ENCODE measurements around the gene TAS1R3.

The TAS1R3 gene
- long read RNA-seq, donor 1, result 0 reads
- long read RNA-seq, donor 2, result 0 reads
- long read RNA-seq, donor 3, result 0 reads
- long read RNA-seq, donor 4, result 0 reads
- long read RNA-seq, donor 5, result 0 reads
- long read RNA-seq, donor 6, result 0 reads
- long read RNA-seq, donor 7, partial matches to known transcripts, result 48 of 95 reads
- long read RNA-seq, donor 7, other reads (novel, unspliced or antisense), result 47 of 95 reads
- long read RNA-seq, donor 8, result 0 reads

- no peak for DNase-seq
These were observed at the start of gene TAS1R3 for GRCh38 chr1:1331068-1331965. TAS1R3 (plus strand) TSS chr1:1331280; CDS start chr1:1331346, 66 bp downstream.

GRCh38 chr1:1281533-1282321 lies 49.4 kb upstream of the TAS1R3 start:
- DNase-seq, result no peak

- no peak for DNase-seq
These were observed 48.1 kb upstream of the TAS1R3 start for GRCh38 chr1:1282998-1283397.

GRCh38 chr1:1283821-1284220 lies 47.3 kb upstream of the TAS1R3 start:
- no peak for DNase-seq

- no peak for DNase-seq
These were observed 46.6 kb upstream of the TAS1R3 start for GRCh38 chr1:1284221-1285101.

GRCh38 chr1:1285102-1285571 lies 45.9 kb upstream of the TAS1R3 start:
- no peak for DNase-seq

GRCh38 chr1:1285611-1286311 lies 45.3 kb upstream of the TAS1R3 start:
- peak; percentile 41 for DNase-seq

GRCh38 chr1:1286313-1287261 lies 44.5 kb upstream of the TAS1R3 start:
- no peak for DNase-seq

- no peak for DNase-seq
These were observed 43.6 kb upstream of the TAS1R3 start for GRCh38 chr1:1287288-1288110.

GRCh38 chr1:1290238-1290731 lies 40.8 kb upstream of the TAS1R3 start:
- no peak for DNase-seq

GRCh38 chr1:1291023-1291528 lies 40.0 kb upstream of the TAS1R3 start:
- DNase-seq, result peak; percentile 59

- DNase-seq, result peak; percentile 72
These were observed 39.3 kb upstream of the TAS1R3 start for GRCh38 chr1:1291548-1292441.

- DNase-seq, result no peak
These were observed 38.7 kb upstream of the TAS1R3 start for GRCh38 chr1:1292442-1292779.

GRCh38 chr1:1292851-1293250 lies 38.2 kb upstream of the TAS1R3 start:
- DNase-seq, result no peak

- DNase-seq, result no peak
These were observed 37.5 kb upstream of the TAS1R3 start for GRCh38 chr1:1293263-1294249.

GRCh38 chr1:1294250-1294890 lies 36.7 kb upstream of the TAS1R3 start:
- DNase-seq, result no peak
